Measurements from ENCODE around the gene POLR2E. TPM values are rescaled to one million over a fixed set of nuclear protein-coding genes. Genes with fewer than 3 reads are reported as not detected.

The POLR2E gene
- polyA plus RNA-seq, 1 donor from 2014 or later: 172 TPM

- Histone ChIP-seq H3K9me3 (ENCODE audit: low read length) (no peaks in the 10 kb centered on the region), H3K27ac (ENCODE audit: low read length) (no peak overlapping the region), H3K4me3 (ENCODE audit: low read length) (no peak overlapping the region), H4K20me1 (ENCODE audit: insufficient read depth) (no peaks in the 10 kb centered on the region), H3K9ac (ENCODE audit: low read length) (no peak overlapping the region), H3K27me3 (ENCODE audit: insufficient read depth, low read depth, low read length) (no peaks in the 10 kb centered on the region), H2AFZ (ENCODE audit: low read depth, low read length) (no peak overlapping the region), H3K79me2 (replicated peaks; ENCODE audit: insufficient read depth, low read length) (no peaks in the 10 kb centered on the region), H3F3A (ENCODE audit: insufficient read depth, low read length, poor library complexity, severe bottlenecking) (no peaks in the 10 kb centered on the region), H3K9me2 (ENCODE audit: insufficient read depth, low read length) (no peaks in the 10 kb centered on the region), H3K4me2 (ENCODE audit: low read length) (no peak overlapping the region), H3K36me3 (ENCODE audit: insufficient read depth, low read length) (no peaks in the 10 kb centered on the region)
- no peak for TF ChIP-seq EP300 (conservative IDR thresholded peaks at IDR 0.05; ENCODE audit: poor library complexity, severe bottlenecking)
- TF ChIP-seq TAF1 (IDR thresholded peaks at IDR 0.05; ENCODE audit: low read depth): no peak
- no peak for TF ChIP-seq SMC3 (conservative IDR thresholded peaks at IDR 0.05; ENCODE audit: poor library complexity)
- no peak for TF ChIP-seq CTCF (IDR thresholded peaks at IDR 0.05; ENCODE audit: poor library complexity, severe bottlenecking)
- TF ChIP-seq REST (IDR thresholded peaks at IDR 0.05; ENCODE audit: borderline replicate concordance): no peak
Observed at GRCh38 chr19:1119475-1120217, 24.5 kb upstream of the POLR2E start.

GRCh38 chr19:1118999-1119398, 23.8 kb upstream of the POLR2E start:
- H3K79me2 ChIP-seq (replicated peaks; ENCODE audit: insufficient read depth, low read length): no peaks in the 10 kb centered on the region
- no peaks in the 10 kb centered on the region for H3F3A ChIP-seq (ENCODE audit: insufficient read depth, low read length, poor library complexity, severe bottlenecking)
- no peak overlapping the region for H3K27ac ChIP-seq (ENCODE audit: low read length)
- no peak overlapping the region for H3K9ac ChIP-seq (ENCODE audit: low read length)
- H3K36me3 ChIP-seq (ENCODE audit: insufficient read depth, low read length): no peaks in the 10 kb centered on the region
- H3K4me3 ChIP-seq (ENCODE audit: low read length): no peak overlapping the region
- no peaks in the 10 kb centered on the region for H3K27me3 ChIP-seq (ENCODE audit: insufficient read depth, low read depth, low read length)
- H3K4me2 ChIP-seq (ENCODE audit: low read length): no peak overlapping the region
- no peaks in the 10 kb centered on the region for H3K9me3 ChIP-seq (ENCODE audit: low read length)
- no peak overlapping the region for H2AFZ ChIP-seq (ENCODE audit: low read depth, low read length)
- TF ChIP-seq MXI1 (conservative IDR thresholded peaks at IDR 0.05; ENCODE audit: poor library complexity, severe bottlenecking) (no peak), EP300 (conservative IDR thresholded peaks at IDR 0.05; ENCODE audit: poor library complexity, severe bottlenecking) (no peak), POLR2AphosphoS5 (IDR thresholded peaks at IDR 0.05) (no peak), RAD21 (conservative IDR thresholded peaks at IDR 0.05) (no peak), CTCF (IDR thresholded peaks at IDR 0.05; ENCODE audit: poor library complexity, severe bottlenecking) (no peak), TAF1 (IDR thresholded peaks at IDR 0.05; ENCODE audit: low read depth) (no peak), SMC3 (conservative IDR thresholded peaks at IDR 0.05; ENCODE audit: poor library complexity) (no peak), REST (IDR thresholded peaks at IDR 0.05; ENCODE audit: borderline replicate concordance) (no peak), EZH2 (IDR thresholded peaks at IDR 0.05; ENCODE audit: borderline replicate concordance, insufficient read depth, low read length, poor library complexity, severe bottlenecking) (no peak)
- no peaks in the 10 kb centered on the region for H4K20me1 ChIP-seq (ENCODE audit: insufficient read depth)
- H3K9me2 ChIP-seq (ENCODE audit: insufficient read depth, low read length): no peaks in the 10 kb centered on the region
